NCI-H526 (cell line): ENCODE data around the gene EVL.
"Not testable (repeated sequence)": the region's sequence is repeated elsewhere in the genome, so short reads cannot be mapped to it uniquely, and the experiment has no call there.

Experiments
- DNase-seq, 2 experiments: peaks; one replicate each; lab custom pipeline; 2025; lab: John Stamatoyannopoulos, UW

Gene EVL

DNA sequence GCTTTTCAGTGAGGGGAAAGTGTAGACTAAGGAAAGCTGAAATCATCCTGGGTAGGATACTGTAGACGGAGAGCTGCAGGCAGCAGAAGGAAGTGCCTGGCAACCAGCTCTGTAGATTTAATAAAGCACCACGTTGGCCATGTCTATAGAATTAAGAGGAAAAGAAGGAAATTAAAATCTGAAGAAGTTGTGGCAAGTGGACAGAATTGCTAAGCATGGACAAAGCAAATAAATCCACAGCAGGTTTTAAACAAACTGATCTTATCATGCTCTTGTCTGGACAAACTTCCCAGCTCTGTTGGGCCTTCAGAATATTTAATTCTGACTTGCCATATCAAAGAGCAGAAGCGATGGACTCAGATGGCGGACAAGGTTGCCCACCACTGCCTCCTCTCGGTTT, 27.2 kb upstream of the EVL start:
- no peak for DNase-seq

DNA sequence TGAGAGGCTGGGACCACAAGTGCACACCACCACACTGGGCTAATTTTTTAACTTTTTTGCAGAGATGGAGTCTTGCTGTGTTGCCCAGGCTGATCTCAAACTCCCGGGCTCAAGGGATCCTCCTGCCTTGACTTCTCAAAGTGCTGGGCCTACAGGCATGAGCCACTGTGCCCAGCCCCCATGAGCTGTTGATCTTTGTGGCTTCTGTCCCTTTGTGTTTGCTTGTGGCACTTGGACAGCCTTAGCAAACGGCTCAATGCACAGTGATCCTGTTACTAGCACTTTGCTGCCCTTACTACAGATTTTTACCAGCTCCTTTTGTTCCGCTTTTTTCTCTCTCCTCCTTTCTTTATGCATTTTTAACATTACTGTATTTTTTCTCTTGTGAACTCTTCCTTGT, 25.3 kb upstream of the EVL start:
- DNase-seq, result no peak

DNA sequence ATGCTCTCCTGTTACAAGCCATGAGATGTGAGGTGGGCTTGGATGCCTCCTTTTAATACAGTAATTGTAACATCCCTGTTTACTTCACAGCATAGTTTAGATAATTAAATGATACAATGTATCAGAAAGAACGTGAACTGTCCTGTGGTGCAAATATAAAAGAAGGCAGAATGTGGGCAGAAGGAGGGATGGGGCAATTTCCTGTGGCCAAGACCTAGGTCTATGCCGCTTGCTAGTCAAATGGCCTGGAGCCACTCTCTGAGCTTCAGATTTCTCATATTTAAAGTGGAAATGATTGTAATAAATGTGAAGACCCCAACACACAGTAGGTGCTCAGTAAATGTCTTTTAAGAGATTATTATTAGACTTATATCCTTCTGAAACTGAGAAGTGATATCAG, 24.0 kb upstream of the EVL start:
- DNase-seq, result no peak

DNA sequence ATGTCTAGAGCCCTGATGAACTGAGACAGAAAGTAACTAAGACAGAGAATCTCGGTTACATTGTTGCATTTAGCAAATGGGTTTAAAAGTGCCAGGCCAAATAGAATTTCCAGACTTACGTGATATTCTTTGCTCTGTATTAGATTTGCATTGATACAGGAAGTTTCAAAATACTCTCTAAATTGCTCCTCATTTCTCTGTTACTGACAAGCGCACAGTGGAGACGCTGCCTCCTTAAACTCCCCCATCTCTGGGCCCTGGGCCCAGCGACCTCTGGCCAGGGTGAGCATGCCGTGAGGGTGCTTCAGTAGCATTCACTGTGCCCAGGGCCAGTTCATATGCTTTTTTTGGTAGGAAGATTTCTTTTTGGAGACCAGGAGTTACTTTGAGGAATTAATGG, 22.9 kb upstream of the EVL start:
- DNase-seq, result no peak

DNA sequence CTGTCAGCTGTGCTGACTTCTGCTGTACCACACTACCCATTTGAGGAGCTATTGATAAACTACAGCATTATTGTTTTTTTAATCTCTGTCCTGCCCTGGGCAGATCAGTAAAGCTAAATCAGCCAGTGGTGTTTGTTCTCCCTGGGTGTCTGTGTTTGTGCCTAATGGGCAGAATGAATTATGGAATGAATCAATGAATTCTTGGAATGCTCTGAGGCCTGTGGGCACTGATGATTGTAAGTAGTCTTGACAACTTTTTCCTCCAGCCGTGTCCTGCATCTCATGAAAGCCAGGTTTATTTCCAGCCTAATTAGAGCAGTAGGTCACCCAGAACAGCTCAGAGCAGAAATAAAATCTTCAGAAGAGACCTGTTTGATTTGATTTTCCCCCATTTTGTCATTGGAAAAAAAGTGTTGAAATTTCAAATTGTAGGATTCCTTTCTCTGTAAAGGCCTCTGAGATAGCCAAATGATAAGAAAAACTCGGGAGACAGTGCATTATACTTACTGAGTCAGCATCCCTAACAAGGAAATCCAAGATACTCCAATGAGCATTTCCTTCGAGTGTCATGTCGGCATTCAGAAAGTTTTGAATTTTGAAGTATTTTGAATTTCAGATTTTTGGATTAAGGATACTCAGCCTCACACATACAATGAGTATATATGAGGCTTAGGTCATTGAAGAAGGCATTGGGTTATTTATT, 19.4 kb upstream of the EVL start:
- DNase-seq, result no peak

- no peak for DNase-seq
These were observed 17.6 kb upstream of the EVL start for GRCh38 chr14:100047600-100047999.

DNA sequence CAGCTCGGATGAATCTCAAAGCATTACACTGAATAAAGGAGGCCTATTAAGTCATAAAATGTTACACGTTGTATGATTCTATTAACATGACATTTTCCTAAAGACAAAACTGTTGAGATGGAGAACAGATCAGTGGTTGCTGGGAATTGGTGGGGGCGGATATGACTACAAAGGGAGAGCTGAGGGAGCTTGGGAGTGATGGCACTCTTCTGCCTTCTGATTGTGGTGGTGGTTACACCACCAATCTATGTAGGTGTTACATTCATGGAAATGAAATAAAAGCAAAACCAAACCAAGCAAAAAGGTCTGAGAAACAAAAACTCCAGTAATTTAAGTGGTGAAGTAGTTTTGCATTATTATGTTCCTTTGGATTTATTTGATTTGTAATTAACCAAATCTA, 16.4 kb upstream of the EVL start:
- DNase-seq, result no peak

- no peak for DNase-seq
These were observed 16.0 kb upstream of the EVL start for GRCh38 chr14:100049220-100049619.

DNA sequence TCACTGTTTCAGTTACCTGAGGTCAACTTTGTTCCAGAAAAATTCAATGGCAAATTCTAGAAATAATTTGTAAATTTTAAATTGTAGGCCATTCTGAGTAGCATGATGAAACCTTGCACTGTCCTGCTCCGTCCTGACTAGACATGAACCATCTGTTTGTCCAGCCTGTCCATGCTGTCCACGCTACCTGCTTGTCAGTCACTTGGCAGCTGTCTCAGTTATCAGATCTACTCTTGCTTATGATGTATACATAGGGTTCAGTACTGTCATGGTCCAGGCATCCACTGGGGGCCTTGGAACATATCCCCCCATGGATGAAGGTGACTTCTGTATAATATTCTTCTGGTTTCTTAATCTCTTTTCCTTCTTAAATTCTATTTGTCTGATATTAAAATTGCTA, 14.1 kb upstream of the EVL start:
- DNase-seq, result no peak

DNA sequence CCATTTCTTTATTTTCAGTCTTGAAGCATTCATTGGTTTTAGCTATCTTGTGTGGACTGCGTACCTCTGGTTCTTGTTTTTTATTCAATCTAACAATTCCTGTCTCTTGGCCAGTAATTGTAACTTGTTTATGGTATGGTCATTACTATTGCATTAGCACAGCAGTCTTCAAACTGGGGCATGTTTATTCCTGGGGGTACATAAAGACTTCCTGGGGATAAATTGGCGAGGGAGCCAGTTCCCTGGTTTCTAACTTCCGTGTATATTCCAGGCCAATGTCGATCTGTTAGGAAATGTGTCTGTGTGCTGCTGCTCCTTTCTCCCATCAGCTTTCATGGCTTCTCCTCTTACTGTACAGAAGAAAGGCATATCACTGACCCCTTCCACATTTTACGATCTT, 13.7 kb upstream of the EVL start:
- no peak for DNase-seq

GRCh38 chr14:100052819-100053218, 12.4 kb upstream of the EVL start:
- no peak for DNase-seq

GRCh38 chr14:100054316-100055075, 10.7 kb upstream of the EVL start:
- DNase-seq, result no peak

- no peak for DNase-seq
These were observed 8.8 kb upstream of the EVL start for GRCh38 chr14:100056431-100056830.

- no peak for DNase-seq
These were observed 8.0 kb upstream of the EVL start for GRCh38 chr14:100056964-100057795.

DNA sequence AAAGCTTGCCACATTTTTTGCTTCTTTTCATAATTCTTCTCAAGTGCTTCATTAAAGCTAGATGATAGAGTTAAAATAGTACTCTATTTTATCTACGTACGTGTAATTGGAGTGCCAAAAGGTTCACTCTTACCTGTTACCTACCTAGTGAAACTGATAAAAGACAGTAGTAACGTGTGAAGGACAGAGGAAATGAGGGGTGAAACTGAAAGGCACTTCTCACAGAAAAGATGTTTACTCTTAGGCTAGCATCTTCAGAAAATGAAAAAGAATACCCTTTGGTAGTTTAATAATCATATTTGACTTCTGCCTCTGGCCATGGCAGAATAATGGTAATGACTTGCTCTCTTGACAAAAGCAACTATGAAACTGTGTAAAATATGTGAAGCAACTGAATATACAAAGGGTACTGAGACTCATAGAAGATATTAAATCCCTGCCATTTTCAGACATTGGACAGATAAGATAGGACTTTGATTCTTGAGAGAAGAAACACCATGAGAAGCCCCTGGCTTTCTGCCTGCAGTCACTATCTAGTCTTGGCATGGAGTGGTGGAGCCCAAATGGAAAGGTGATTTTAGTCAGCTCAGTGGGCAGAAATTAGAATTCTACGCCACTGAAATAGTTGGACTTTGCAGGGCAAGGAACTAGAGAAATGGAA, 6.3 kb upstream of the EVL start:
- DNase-seq, result no peak

GRCh38 chr14:100059438-100059781, 5.8 kb upstream of the EVL start:
- no peak for DNase-seq

- no peak for DNase-seq
These were observed 4.5 kb upstream of the EVL start for GRCh38 chr14:100060760-100061159.

- DNase-seq, result no peak
These were observed 2.6 kb upstream of the EVL start for GRCh38 chr14:100062590-100062989.

- DNase-seq, result no peak
These were observed 1.8 kb upstream of the EVL start for GRCh38 chr14:100063314-100063941.

DNA sequence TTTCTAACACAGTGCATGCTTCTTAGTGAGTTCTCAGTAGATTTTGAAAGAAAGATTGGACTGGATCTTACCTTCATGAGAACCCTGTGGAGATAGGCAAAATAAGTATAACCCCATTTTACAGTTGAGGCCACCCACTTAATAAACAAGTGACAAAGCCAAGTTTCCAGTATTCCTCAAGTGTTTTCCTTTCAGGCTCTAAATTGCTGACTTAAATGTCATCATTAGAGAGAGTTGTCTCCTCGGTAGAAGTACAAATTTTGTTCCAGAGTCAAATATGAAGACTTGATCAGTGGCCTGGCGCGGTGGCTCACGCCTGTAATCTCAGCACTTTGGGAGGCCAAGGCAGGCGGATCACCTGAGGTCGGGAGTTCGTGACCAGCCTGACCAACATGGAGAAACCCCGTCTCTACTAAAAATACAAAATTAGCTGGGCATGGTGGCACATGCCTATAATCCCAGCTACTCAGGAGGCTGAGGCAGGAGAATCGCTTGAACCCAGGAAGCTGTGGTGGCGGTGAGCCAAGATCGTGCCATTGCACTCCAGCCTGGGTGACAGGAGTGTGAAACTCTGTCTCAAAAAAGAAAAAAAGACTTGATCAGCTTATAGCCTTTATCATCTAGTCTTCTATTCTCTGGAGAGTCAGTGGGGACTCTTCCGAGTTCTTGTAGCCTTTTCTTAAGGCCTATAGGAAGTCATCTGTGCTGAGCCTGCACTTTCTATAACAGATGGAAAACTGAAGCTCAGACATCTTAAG, 708 bp upstream of the EVL start:
- not testable (repeated sequence) for DNase-seq

DNA sequence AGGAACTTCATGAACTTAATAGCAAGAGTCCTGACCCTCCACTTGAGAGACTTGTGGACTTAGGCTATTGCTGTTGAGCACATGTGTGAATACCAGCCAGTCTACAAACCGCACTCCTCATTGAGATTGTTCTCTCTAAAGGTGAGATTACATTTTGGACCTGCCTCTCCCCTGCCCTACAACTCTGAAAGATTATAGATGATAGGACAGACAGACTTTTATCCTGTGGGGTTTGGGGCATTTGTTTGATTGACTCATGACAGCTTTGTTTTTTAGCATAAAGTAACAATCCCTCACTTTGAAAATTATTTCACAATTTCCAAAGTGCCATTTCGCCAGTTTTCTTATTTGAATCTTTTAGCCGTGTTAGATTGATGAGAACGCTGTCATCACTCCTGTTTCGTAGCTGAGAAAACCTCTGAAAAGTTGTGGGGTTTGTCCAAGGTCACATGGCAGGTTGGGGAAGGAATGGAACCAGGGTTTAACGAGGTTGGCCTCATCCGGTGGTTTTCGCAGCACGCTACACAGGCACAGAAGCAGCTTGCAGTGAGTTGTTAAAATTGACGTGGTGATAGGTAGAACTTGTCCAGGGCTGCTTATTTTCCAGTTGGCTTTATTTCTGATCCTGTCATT, 836 bp downstream of the EVL start:
- no peak for DNase-seq
